GM10847 (cell line): ENCODE data around the gene RAET1L.

Experiments used
- POLR2A ChIP-seq: IDR thresholded peaks from 2 replicates; pipeline ENCODE4 v1.6.1; 2011; ENCODE audit not compliant: insufficient read length; ENCODE audit errors: extremely low read depth

Gene RAET1L

DNA sequence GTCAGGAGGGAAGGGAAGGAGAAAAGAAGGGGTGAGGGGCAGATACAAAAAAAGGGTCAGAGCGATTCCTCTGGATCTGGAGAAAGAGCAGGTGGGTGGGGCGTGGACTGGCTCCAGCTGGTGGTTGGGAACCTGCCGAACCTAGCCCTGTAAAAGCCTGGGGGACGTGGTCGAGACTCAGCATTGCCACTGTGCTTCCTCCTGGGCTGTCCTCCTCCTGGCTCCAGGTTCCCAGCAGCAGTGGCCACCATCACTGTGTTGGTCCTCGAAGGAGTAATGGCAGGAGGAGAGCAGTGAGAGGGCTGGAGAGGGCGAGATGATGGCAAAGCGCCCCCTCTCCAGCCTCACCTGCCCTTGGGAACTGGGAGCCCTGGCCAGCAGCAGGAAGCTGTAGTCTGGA is 3.5 kb upstream of the RAET1L start:
- TF ChIP-seq POLR2A: no peak

DNA sequence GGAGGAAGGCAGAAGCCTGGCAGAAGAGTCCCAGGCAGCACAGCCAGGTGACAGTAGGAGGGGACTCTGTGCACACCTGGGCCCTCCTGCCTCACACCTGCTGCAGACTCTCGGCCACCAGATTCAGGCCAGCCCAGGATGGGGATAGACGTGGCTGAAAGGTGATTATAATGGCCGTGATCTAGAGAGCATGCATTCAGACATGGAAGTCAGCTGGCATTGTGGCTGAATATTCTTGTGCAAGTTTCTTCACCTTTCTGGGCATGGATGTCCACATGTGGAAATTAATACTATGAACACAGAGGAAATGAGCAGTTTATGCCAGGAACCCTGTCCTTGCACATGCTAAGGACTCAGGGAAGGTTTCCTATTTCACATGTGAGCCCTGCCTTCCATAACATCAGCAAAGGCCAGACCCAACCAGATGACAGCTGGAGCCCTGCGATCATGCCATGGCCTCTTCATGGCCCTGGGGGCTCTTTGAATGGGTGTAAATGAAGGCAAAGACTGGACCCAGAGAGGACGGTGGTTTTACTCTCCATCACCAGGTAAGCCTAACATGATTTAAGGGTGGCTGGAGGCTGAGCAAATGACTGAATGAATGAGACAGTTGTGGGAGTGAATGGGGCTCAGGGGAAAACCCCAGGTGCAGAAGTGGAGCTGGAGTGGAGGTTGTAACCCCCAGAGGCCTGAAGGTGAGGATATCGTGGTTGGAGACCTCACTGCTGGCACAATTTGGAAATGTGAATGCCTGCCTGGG is 2.7 kb upstream of the RAET1L start:
- TF ChIP-seq POLR2A: no peak

DNA sequence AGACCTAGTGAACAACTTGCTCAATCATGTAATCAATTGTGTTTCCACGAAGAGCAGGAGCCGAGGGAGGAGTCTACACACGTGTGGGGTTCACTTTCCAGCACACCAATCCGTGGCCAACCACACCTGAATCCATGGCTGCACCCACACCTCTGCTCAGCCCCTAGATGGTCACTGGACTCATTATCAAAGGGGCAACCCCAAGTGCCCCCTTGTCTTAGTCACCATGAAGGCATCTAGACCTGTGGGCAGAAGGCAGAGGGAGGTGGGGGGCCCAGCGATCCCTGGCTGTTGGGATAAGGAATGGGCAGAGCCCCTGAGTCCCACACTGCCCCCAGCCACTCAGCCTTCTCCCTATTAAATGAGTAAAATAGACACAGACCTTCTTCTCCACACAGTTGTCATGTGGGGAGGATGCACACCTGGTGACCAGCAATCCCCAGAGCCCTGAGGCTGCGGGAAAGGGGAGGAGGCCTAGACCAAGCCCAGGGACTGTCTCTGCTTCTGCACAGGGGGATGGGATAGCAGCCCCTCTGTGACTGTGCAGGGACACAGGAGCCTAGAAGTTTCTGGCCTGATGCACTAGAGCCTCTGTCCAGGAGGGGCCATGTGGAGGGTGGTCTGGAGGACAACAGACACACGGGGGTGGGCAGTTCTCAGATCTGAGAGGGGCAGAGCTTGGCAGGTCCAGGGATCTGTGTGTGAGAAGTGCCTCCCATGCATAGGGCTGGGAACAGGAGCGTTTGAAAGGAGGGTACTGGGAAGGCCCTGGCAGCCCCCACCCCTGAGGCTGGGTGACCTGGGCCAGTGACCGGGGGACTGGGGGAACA is 1.9 kb upstream of the RAET1L start:
- TF ChIP-seq POLR2A: no peak

DNA sequence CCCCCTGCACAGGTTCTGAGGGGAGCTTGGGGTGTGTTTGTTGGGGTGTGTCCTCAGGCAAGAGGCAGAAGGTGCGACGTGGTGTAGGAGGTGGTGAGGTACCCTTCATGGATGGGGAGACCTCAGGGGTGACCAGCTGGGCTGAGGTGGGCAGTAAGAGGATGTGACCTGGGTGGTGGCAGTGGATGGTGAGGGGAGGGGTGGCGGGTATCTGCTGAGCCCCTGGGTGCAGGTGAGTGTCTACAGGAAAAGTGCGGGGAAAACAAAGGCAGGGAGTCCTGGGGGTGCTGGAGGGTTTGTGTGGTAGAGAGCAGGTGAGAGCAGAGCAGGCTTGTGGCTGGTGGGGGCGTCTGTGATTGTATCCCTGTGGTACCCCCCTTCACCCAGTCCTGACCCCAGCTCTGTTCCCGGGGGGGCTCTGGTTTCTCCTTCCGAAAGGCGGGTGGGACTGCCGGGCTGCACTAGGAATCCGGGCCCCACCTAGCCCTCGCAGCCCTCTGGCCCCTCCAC is 631 bp downstream of the RAET1L start:
- no peak for TF ChIP-seq POLR2A

DNA sequence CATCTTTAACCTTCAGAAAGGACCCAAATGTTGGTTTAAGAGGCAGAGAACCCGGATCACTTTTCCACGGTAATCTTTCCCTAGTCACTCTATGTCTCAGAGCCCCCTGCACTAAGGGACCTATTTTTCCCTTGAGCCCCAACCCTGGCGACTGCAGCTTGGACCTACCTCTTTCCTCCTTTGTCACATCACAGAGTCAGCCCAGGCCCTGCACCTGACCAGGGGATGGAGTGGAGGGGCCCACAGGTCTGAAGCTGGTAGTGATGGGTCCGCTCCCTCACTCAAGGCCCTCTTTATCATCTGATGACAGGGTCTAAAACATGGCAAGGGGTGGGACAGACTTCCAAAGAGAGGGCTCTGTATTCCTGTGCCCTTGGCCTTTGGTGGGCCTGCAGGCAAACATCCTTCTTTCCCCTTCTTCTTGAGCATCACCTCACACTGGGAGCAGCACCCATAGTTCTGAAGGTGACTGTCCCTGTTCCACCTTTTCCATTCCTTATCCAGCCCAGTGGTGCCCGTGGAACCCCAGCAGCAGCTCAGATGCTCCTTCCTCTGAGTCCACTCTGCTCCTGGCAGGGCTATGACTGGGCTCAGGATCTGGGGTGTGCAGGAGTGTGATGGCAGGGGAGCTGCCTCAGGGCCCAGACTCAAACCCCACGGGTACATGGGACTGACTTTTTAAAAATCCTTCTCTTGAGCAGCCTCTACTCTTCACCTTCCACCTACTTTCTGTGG is 6.3 kb downstream of the RAET1L start:
- TF ChIP-seq POLR2A: no peak

DNA sequence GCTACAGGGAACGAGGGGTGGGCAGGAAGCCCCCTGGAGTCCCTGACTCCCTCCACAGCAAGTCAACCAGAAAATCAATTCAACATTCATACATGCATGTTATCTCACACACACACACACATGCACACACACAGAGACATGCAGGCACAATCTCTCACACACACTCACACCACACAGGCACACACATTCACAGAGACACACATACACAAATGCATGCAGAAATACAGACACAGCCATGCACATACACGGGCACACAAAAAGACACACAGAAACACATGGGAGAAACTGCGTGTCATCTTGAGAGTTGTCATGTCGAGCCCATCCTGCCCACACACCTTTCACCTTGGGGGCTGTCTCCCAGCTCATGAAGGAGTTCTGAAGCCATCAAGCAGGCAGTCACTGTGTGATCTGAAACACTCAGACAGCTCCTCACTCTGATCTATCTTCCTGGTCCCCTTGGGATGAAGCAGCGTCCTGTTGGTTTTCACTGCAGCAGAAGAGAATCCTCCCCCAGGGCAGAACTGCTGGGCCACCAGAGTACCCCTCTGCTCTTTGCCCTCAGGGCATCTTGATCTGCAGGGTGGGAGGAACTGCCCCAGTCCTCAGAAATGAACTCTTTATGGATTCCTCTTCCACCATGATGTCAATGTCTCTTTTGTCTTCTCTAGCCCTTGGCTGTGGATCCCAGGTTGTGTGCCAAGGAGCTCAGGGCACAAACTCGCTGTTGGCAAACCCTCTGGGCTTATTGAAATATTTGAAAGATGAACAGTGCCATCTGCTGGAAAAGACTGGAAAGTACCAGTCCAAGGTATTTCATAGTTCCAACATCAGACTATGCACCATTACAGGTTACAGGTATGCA is 8.8 kb downstream of the RAET1L start:
- TF ChIP-seq POLR2A: no peak

DNA sequence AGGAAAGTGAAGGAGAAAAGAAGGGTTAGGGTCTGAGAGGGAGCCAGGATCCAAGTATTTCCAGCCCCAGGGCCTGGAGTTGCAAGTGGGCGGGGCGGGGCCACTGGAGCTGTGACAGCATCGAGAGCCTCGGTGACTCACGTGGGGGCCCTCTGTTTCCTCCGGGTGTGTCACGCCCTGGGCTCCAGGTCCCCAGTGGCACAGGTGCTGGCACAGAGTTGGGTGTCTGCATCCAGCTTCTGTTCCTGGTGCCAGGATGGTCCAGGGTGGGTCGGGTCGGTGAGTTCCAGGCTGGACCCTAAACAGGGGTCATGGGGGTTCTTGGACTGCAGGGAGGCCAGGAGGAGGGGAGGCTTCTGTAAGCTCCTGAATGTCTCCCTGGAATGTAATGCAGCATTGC is 16.7 kb downstream of the RAET1L start:
- no peak for TF ChIP-seq POLR2A

DNA sequence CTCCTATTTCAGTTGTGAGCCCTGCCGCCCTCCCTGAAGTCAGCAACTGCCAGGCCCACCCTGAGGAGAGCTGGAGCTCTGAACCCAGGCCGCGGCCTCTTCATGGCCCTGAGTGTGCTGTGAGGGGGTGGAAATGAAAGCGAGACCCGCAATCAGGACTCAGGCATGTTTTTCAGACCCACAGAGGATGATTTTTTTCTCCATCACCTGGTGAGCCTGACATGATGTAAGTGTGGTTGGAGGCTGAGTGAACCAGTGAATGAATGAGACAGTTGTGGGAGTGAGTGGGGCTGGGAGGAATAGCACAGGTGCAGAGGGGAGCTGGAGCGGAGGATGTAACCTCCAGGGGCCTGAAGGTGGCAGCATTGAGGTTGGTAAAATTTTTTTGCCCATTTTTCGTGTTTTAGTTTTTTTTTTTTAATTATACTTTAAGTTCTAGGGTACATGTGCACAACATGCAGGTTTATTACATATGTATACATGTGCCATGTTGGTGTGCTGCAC is 18.3 kb downstream of the RAET1L start:
- no peak for TF ChIP-seq POLR2A

DNA sequence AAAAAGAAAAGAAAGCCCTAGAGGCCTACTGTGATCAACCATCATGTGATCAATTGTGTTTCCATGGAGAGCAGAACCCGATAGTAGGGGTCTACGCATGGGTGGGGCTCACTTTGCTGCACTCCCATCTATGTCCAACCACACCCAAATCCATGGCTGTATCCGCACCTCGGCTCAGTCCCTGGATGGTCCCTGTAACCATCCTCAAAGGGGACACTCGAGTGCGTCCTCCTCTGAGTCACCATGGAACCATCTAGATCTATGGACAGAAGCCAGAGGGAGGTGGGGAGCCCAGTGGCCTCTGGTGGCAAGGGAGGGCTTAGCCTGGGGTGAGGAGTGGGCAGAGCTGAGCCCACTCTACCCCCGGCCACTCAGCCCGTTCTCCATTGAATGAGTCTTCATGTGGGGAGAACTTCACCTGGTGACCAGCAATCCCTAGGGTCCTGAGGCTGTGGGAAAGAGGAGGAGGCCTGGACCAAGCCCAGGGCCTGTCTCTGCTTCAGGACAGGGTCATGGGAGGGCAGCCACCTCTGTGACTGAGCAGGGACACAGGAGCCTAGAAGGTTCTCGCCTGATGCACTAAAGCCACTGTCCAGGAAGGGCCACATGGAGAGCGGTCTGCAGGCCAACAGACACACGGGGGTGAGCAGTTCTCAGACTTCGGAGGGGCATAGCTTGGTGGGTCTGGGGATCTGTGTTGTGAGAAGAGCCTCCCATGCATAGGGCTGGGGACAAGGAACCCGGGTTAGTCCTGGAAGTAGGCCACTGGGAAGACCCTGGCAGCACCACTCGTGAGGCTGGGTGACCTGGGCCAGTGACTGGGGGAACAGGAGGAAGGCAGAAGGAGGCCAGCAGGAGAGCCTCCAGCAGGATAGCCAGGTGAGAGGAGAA is 19.3 kb downstream of the RAET1L start:
- no peak for TF ChIP-seq POLR2A

DNA sequence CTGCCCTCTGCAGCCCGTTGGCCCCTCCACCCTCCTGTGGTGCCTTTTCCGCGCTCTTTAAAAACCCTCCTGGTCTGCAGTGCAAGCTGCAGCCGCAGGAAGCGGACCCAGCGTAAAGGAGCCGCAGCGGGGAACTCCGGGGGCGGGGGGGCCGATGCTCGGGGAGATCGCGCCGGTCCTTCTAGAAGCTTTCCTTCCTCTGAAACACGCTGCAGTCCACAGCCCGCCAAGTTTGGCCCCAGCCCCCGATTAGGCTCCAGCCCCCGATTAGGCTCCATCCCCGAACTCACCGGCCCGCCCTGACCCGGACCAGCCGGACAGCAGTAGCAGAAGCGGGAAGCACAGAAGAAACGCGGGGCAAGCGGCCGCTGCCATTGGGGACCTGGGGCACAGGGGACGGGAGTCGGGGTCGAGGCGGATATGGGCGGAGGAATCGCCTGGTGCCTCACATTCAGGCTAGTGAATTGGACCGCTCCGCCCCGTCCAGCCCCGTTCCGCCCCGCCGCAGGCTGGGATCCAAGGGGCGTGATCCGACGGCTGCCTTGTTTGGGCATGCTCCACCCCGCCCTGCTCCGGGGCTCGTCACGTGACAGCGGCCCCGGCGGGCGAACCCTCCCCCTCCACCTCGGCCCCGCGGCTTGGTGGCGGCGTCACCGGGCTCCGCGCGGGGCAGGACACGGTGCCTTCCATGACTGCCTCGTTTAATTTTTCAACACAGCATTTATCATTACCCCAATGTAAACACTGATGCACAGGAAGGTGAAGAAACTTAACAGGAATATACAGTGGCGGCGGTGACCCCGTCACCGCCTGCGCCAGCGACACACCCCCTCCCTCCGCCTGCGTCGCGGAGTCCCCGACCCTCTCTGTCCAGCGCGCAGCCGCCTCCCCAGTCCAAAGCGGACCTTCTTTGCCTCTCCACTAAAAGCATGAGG is 20.3 kb downstream of the RAET1L start:
- no peak for TF ChIP-seq POLR2A

DNA sequence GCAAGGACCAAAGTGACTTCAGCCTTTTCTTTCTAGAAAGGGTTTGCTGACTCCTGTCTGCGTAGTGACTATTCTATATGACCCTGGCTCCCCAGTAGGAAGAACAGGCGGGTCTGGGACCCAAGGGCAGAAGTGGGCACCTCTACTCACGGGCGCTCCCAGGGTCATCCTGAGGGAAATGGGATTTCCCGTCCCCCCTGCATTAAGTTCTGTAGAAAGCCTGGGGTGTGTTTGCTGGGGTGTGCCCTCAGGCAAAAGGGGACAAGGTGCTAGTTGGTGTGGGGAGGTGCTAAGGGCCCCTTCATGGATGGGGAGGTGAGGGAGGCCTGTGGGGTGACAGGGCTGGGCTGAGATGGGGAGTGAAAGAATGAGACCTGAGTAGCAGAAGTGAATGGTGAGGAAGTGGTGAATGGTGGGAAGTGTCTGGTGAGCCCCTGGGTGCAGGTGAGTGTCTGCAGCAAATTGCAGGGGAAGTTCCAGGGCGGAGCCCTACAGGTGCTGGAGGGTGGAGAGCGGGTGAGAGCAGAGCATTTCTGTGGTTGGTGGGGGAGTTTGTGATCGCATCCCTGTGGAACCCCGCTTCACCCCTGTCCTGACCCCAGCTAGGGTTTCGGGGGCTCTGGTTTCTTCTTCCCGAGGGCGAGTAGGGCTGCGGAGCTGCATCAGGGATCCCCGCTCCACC is 21.1 kb downstream of the RAET1L start:
- TF ChIP-seq POLR2A: no peak

DNA sequence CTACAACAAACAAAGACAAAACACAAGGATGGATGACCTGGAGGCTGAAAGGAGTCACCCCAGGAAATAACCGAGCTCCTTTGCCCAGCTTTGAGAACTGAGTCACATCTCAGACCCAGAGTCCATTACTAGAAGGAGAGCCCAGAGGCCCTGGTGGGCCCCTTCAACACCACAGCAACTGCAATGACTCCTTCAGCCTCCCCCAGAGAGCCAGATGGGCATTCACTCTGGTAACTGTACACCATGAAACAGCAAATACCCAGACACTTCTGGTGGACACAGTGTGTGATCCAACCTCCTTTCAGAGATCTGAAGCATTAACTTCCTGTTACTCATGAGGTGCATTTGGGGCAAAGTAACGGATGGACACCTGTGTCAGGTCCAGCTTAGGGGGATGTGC is 22.6 kb downstream of the RAET1L start:
- TF ChIP-seq POLR2A: no peak
